DND-41 (cell line): ENCODE data around the gene PML.

Source experiments
- CTCF ChIP-seq: IDR thresholded peaks from 2 replicates; pipeline ENCODE4 v1.5.1; 2012; ENCODE audit warnings: borderline replicate concordance, low read length, moderate library complexity, mild to moderate bottlenecking; ENCODE audit not compliant: poor library complexity, severe bottlenecking; ENCODE audit errors: extremely low read depth
- EZH2 ChIP-seq: IDR thresholded peaks from 3 replicates; pipeline ENCODE4 v1.6.1; 2012; ENCODE audit warnings: borderline replicate concordance, low read depth, mild to moderate bottlenecking, moderate library complexity, low read length, inconsistent platforms; ENCODE audit not compliant: severe bottlenecking

GRCh38 chr15:73951601-73952000 is 42.9 kb upstream of the PML start:
- TF ChIP-seq CTCF (no peak), EZH2 (no peak)
